K562 (cell line): ENCODE data around the gene ATP5PO. TPM values are rescaled to one million over a fixed set of nuclear protein-coding genes. Genes with fewer than 3 reads are reported as not detected.

Experiments
- AFF1 ChIP-seq, 2 experiments: fragments of 450-650 bp; IDR thresholded peaks; 2 replicates each; pipeline ENCODE4 v1.6.1; 2018; ENCODE audit warnings: mild to moderate bottlenecking in 2 of 2, low read depth in 1 of 2; ENCODE audit not compliant: partially characterized antibody in 2 of 2
- ATF6 ChIP-seq: sonication (generic); formaldehyde crosslinking; IDR thresholded peaks from 2 replicates; pipeline ENCODE4 v1.4.0; 2020; ENCODE audit warnings: mild to moderate bottlenecking, missing genetic modification reagents
- BMI1 ChIP-seq: fragments of 150-350 bp; IDR thresholded peaks from 2 replicates; pipeline ENCODE4 v1.6.1; 2014; ENCODE audit warnings: low read length
- E2F6 ChIP-seq, 2 experiments: IDR thresholded peaks; 2 replicates each; pipeline ENCODE4 v1.6.1; 2011; ENCODE audit warnings: borderline replicate concordance in 1 of 2, control low read depth in 1 of 2, low read depth in 1 of 2, low read length in 1 of 2, mild to moderate bottlenecking in 1 of 2, mixed read lengths in 1 of 2, moderate library complexity in 1 of 2; ENCODE audit not compliant: insufficient read depth in 1 of 2, insufficient read length in 1 of 2, poor library complexity in 1 of 2, severe bottlenecking in 1 of 2; ENCODE audit errors: extremely low read depth in 1 of 2
- HINFP ChIP-seq: fragments of 450-650 bp; conservative IDR thresholded peaks from 2 replicates; pipeline ENCODE4 v1.6.1; 2016; ENCODE audit warnings: missing genetic modification characterization, low read depth, mild to moderate bottlenecking, control low read depth, missing compliant biosample characterization
- MEF2A ChIP-seq: IDR thresholded peaks from 2 replicates; pipeline ENCODE4 v1.6.1; 2011; ENCODE audit warnings: low read depth, mild to moderate bottlenecking, low read length, moderate library complexity; ENCODE audit not compliant: control insufficient read depth
- NFXL1 ChIP-seq: fragments of 450-650 bp; formaldehyde crosslinking; IDR thresholded peaks from 2 replicates; pipeline ENCODE4 v1.4.0; 2021; ENCODE audit warnings: mild to moderate bottlenecking
- SMARCE1 ChIP-seq: fragments of 450-650 bp; IDR thresholded peaks from 2 replicates; pipeline ENCODE4 v1.7.1; 2016; ENCODE audit warnings: mild to moderate bottlenecking
- TRIM24 ChIP-seq, 2 experiments: fragments of 450-650 bp; IDR thresholded peaks; 2 replicates each; pipeline ENCODE4 v1.6.1; 2016
- USF2 ChIP-seq: sonication (generic); formaldehyde crosslinking; IDR thresholded peaks from 2 replicates; pipeline ENCODE4 v1.5.0; 2020; ENCODE audit warnings: missing genetic modification reagents
- ZFP36 ChIP-seq: fragments of 150-350 bp; IDR thresholded peaks from 2 replicates; pipeline ENCODE4 v1.6.1; 2018; ENCODE audit warnings: low read length, low read depth; ENCODE audit not compliant: partially characterized antibody
- ZNF121 ChIP-seq: sonication (generic); formaldehyde crosslinking; conservative IDR thresholded peaks from 2 replicates; pipeline ENCODE4 v1.8.0; 2022; ENCODE audit warnings: missing genetic modification reagents
- ZNF280A ChIP-seq: fragments of 450-650 bp; IDR thresholded peaks from 2 replicates; pipeline ENCODE4 v1.6.1; 2018; ENCODE audit warnings: mild to moderate bottlenecking, low read depth; ENCODE audit not compliant: partially characterized antibody
- ZNF436 ChIP-seq: fragments of 250-450, 450-650 bp; sonication (Bioruptor Pico); formaldehyde crosslinking; IDR thresholded peaks from 2 replicates; pipeline ENCODE4 v1.7.0; 2020; ENCODE audit warnings: mild to moderate bottlenecking
- ZNF766 ChIP-seq: fragments of 200-800 bp; sonication (Bioruptor generic); conservative IDR thresholded peaks from 2 replicates; pipeline ENCODE4 v1.6.1; 2016; ENCODE audit warnings: missing genetic modification characterization, missing compliant biosample characterization
- ZNF79 ChIP-seq: fragments of 250-450 bp; sonication (Bioruptor Pico); IDR thresholded peaks from 2 replicates; pipeline ENCODE4 v1.4.0; 2020; ENCODE audit warnings: low read depth, mild to moderate bottlenecking, moderate library complexity
- polyA plus RNA-seq, 8 experiments: library from polyadenylated mRNA; depleted of rRNA in 4 of 8; stranded (reverse) in 5 of 8; unstranded in 3 of 8; fragments of >200 nt; fragmentation: Nextera tagmentation in 2 of 8; fragmentation: Illumina TruSeq in 1 of 8; extraction: Ambion mirVana in 2 of 8; extraction: Trizol in 1 of 8; gene quantifications; 2 replicates each; pipeline versions ENCODE4 v1.2.1 to v1.2.3, GENCODE V29; 2011 to 2014; ENCODE audit warnings: inconsistent platforms in 1 of 8, missing spikeins in 1 of 8
- total RNA-seq, 7 experiments: library from RNA; depleted of rRNA in 6 of 7; stranded (reverse); fragments of >200 nt in 6 of 7; fragmentation: Illumina TruSeq in 2 of 7; extraction: Trizol in 2 of 7; gene quantifications; 2 replicates each; pipeline versions ENCODE4 v1.2.1 to v1.2.3, GENCODE V29; 2011 to 2021; ENCODE audit warnings: low replicate concordance in 1 of 7

Gene ATP5PO
- total and polyA plus RNA-seq, 9 of the 15 experiments (the other 6 are each of a cell fraction or from before 2014, with no cell fraction given), result 367 to 2,722 (median 808) TPM

GRCh38 chr21:33944185-33944763 is 28.7 kb upstream of the ATP5PO start (continued):
- TF ChIP-seq ATF6 (CRISPR knock-in tag), result no peak
- no peak for TF ChIP-seq BMI1
- TF ChIP-seq ZNF121 (CRISPR knock-in tag), result peak; percentile 78
- no peak for TF ChIP-seq HINFP (tag)
- TF ChIP-seq E2F6 (IDR thresholded peaks at IDR 0.05; ENCODE audit: borderline replicate concordance in 1 of 2, extremely low read depth in 1 of 2, insufficient read depth in 1 of 2, insufficient read length in 1 of 2, low read depth in 1 of 2, low read length in 1 of 2, poor library complexity in 1 of 2, severe bottlenecking in 1 of 2), result no peak
- no peak for TF ChIP-seq ZNF766
- TF ChIP-seq TRIM24 (IDR thresholded peaks at IDR 0.05), result peak; percentile 28 to 61; a peak in 3 of 4 replicates
- TF ChIP-seq NFXL1 (CRISPR knock-in tag), result no peak
- TF ChIP-seq USF2 (CRISPR knock-in tag), result no peak
- no peak for TF ChIP-seq SMARCE1
- no peak for TF ChIP-seq MEF2A
- TF ChIP-seq ZNF79, result no peak
- peak; percentile 14 for TF ChIP-seq ZNF280A
- no peak for TF ChIP-seq ZNF436 (CRISPR knock-in tag)
- peak; percentile 43 for TF ChIP-seq ZFP36
- peak in 1 of 2 experiments; percentile 100 for TF ChIP-seq AFF1 (IDR thresholded peaks at IDR 0.05; ENCODE audit: low read depth in 1 of 2, partially characterized antibody in 2 of 2)
